Osteoblast (primary cell): ENCODE measurements around the gene DYRK1A. TPM values are rescaled to one million over a fixed set of nuclear protein-coding genes. Genes with fewer than 3 reads are reported as not detected.

Source experiments
- DNase-seq: peaks from one replicate; pipeline ENCODE4 v3.0.0; 2011; ENCODE audit warnings: low spot score, mixed read lengths; ENCODE audit not compliant: insufficient read length; ENCODE audit errors: missing footprints
- H2AFZ ChIP-seq: 2 replicates; pipeline ENCODE4 v1.6.0; 2011; ENCODE audit warnings: mild to moderate bottlenecking, low read length
- H3K27ac ChIP-seq: 2 replicates; pipeline ENCODE4 v1.5.1; 2011; ENCODE audit warnings: mild to moderate bottlenecking, low read depth, low read length, moderate library complexity
- H3K27me3 ChIP-seq: 2 replicates; pipeline ENCODE4 v1.6.0; 2012; ENCODE audit warnings: mild to moderate bottlenecking, control low read depth, inconsistent platforms, low read length, moderate library complexity; ENCODE audit not compliant: insufficient read depth
- H3K36me3 ChIP-seq: 2 replicates; pipeline ENCODE4 v1.5.1; 2011; ENCODE audit warnings: mild to moderate bottlenecking, low read length, control low read depth, moderate library complexity; ENCODE audit not compliant: insufficient read depth
- H3K4me1 ChIP-seq: 2 replicates; pipeline ENCODE4 v1.5.1; 2011; ENCODE audit warnings: mild to moderate bottlenecking, low read length, control low read depth, moderate library complexity; ENCODE audit not compliant: insufficient read depth
- H3K4me2 ChIP-seq: 2 replicates; pipeline ENCODE4 v1.6.0; 2011; ENCODE audit warnings: mild to moderate bottlenecking, low read length; ENCODE audit not compliant: insufficient read depth
- H3K4me3 ChIP-seq: fragments of 200-600 bp; sonication (generic); 3 replicates; pipeline ENCODE4 v1.5.1; 2012; ENCODE audit warnings: mild to moderate bottlenecking, low read length, inconsistent platforms; ENCODE audit not compliant: insufficient read depth
- H3K79me2 ChIP-seq: 2 replicates; pipeline ENCODE4 v1.6.0; 2012; ENCODE audit warnings: mild to moderate bottlenecking, low read length, control low read depth, inconsistent platforms; ENCODE audit not compliant: insufficient read depth
- H3K9me3 ChIP-seq: 2 replicates; pipeline ENCODE4 v1.5.1; 2011; ENCODE audit warnings: low read depth, low read length, control low read depth
- H4K20me1 ChIP-seq: 2 replicates; pipeline ENCODE4 v1.6.0; 2012; ENCODE audit warnings: mild to moderate bottlenecking, low read length, control low read depth; ENCODE audit not compliant: insufficient read depth
- total RNA-seq: library from RNA; depleted of rRNA; stranded (reverse); fragments of >200 nt; gene quantifications from 2 replicates; pipeline ENCODE4 v1.2.3, GENCODE V29; 2012
- TF ChIP-seq, protein P1 (sequence below): IDR thresholded peaks from 2 replicates; pipeline ENCODE4 v1.5.1; 2011; ENCODE audit warnings: mild to moderate bottlenecking, low read depth, low read length, moderate library complexity; ENCODE audit errors: extremely low read depth

DYRK1A gene
- total RNA-seq, 1 donor, result 99.2 TPM

DNA sequence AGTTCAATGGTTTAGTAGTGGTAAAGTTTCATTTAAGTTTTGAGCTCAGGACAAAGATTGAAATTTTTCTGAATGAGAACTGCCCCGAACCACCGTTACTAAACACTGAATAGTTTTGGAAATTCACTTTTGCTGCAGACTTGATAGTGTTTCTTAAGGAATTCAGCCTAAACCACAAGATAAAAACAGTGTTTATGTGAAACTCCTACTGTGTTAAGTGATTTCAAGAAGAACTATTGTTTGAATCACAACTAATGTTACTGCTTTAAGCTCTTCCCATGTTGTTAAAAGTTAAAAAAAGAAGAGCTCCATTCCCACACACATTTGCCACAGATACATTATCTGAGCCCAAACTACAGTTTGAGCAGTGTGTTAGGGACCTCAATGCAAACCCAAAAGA lies 159.2 kb downstream of the DYRK1A start:
- Histone ChIP-seq H3K27ac (no peak overlapping the region), H3K36me3 (no peaks in the 10 kb centered on the region), H3K27me3 (peaks cover 12% of the 10 kb centered on the region), H3K9me3 (no peaks in the 10 kb centered on the region), H3K4me2 (no peak overlapping the region), H3K4me1 (no peaks in the 10 kb centered on the region), H4K20me1 (no peaks in the 10 kb centered on the region), H3K79me2 (no peaks in the 10 kb centered on the region), H3K4me3 (no peak overlapping the region), H2AFZ (no peak overlapping the region)
- DNase-seq, result peak; percentile 73
- TF ChIP-seq, protein P1, sequence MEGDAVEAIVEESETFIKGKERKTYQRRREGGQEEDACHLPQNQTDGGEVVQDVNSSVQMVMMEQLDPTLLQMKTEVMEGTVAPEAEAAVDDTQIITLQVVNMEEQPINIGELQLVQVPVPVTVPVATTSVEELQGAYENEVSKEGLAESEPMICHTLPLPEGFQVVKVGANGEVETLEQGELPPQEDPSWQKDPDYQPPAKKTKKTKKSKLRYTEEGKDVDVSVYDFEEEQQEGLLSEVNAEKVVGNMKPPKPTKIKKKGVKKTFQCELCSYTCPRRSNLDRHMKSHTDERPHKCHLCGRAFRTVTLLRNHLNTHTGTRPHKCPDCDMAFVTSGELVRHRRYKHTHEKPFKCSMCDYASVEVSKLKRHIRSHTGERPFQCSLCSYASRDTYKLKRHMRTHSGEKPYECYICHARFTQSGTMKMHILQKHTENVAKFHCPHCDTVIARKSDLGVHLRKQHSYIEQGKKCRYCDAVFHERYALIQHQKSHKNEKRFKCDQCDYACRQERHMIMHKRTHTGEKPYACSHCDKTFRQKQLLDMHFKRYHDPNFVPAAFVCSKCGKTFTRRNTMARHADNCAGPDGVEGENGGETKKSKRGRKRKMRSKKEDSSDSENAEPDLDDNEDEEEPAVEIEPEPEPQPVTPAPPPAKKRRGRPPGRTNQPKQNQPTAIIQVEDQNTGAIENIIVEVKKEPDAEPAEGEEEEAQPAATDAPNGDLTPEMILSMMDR, result no peak

DNA sequence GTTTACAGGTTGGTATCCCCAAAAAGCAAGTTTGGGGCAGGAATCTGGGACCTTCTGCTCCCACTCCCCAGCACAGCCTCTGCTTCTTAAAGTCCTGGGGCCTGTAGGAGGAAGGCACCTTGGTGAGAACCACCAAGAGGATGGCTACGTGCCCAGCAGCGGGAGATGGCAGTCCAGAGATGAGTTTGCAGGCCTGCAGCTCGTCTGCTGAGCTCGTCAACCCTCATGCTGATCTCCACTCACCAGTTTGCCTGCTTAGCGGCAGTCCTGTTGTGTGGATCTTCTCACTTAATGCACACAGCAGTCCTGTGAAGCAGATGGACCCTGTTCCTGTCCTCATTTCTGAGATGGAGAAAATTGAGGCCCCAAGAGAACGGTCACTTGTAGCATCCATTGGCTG lies 160.5 kb downstream of the DYRK1A start:
- Histone ChIP-seq H3K4me3 (no peak overlapping the region), H3K36me3 (no peaks in the 10 kb centered on the region), H3K79me2 (no peaks in the 10 kb centered on the region), H3K4me1 (no peaks in the 10 kb centered on the region), H3K4me2 (no peak overlapping the region), H2AFZ (no peak overlapping the region), H3K9me3 (no peaks in the 10 kb centered on the region), H3K27me3 (peaks cover 24% of the 10 kb centered on the region), H4K20me1 (no peaks in the 10 kb centered on the region), H3K27ac (no peak overlapping the region)
- DNase-seq, result no peak
- TF ChIP-seq, protein P1, result no peak

DNA sequence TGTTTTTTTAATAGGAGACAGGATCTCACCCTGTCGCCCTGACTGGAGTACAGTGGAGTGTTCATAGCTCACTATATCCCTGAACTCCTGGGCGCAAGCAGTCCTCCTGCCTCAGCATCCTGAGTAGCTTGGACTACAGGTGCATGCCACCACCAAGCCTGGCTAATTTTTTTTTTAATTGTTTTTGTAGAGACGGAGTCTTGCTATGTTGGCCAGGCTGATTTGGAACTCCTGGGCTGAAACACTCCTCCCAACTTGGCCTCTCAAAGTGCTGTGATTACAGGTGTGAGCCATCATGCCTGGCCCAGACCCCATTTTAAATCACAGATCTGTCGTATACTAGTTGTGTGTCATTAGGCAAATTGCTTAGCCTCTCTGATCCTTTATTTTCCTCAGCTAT lies 161.1 kb downstream of the DYRK1A start:
- no peak overlapping the region for H3K4me2 ChIP-seq
- no peaks in the 10 kb centered on the region for H3K4me1 ChIP-seq
- TF ChIP-seq, protein P1, result no peak

DNA sequence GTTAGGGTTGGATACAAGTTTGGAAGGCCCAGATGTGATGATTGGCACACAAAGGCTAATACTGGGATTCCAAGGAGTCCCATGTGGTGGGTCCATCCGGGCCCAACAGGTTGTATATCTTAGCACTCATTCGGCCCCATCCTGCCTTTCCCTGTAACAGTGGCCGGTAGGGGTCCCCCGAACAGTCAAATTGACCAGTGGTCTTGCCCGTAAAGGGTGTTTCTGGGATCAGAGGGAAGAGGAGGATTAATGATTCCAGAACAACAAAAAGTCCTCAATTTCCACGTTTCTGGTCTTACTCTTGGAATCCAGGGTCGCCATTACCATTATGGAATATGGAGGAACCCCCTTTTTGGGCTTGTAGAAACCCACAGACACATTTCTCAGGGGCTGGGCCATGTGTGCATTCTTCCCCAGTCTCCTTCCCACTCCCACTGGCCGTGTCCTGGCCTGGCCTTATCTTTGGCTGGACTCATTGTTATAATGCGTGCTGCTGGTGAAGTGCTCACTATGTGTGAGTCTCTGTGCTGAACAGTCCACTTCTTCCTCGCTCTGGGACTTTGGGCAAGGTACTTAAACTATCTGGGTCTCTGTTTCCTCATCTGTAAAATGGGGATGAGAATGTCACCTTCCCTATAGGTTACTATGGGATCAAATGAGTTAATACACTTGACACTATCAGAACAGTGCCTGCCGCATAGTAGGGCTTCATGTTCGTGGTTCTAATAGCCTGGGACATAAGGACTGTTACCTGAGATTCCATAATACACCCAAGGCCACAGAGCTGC lies 161.8 kb downstream of the DYRK1A start:
- Histone ChIP-seq H3K4me1 (no peaks in the 10 kb centered on the region), H3K27ac (no peak overlapping the region), H4K20me1 (no peaks in the 10 kb centered on the region), H2AFZ (no peak overlapping the region), H3K4me2 (no peak overlapping the region), H3K4me3 (no peak overlapping the region), H3K36me3 (no peaks in the 10 kb centered on the region), H3K9me3 (no peaks in the 10 kb centered on the region), H3K27me3 (peaks cover 32% of the 10 kb centered on the region), H3K79me2 (no peaks in the 10 kb centered on the region)
- TF ChIP-seq, protein P1, result no peak
- DNase-seq, result peak; percentile 29

More for the DNA sequence above, 161.1 kb downstream of the DYRK1A start:
- DNase-seq, result no peak
- no peak overlapping the region for H3K4me3 ChIP-seq
- no peaks in the 10 kb centered on the region for H4K20me1 ChIP-seq
- no peak overlapping the region for H3K27ac ChIP-seq
- H3K9me3 ChIP-seq, result no peaks in the 10 kb centered on the region
- H3K36me3 ChIP-seq, result no peaks in the 10 kb centered on the region
- H3K27me3 ChIP-seq, result peaks cover 26% of the 10 kb centered on the region
- H2AFZ ChIP-seq, result no peak overlapping the region
- no peaks in the 10 kb centered on the region for H3K79me2 ChIP-seq
